Neural crest cell (in vitro differentiated cells): ENCODE results near the gene WDR59. TPM values are rescaled to one million over a fixed set of nuclear protein-coding genes. Genes with fewer than 3 reads are reported as not detected.

Experiments
- DNase-seq: peaks from one replicate; pipeline ENCODE4 v3.0.0; 2021; ENCODE audit warnings: low read depth, mixed read lengths, low spot score
- H3K27ac Mint-ChIP-seq: one replicate; pipeline ENCODE4 v1.8.0; 2021; ENCODE audit warnings: mild to moderate bottlenecking, mixed read lengths; ENCODE audit not compliant: unreplicated experiment
- H3K27me3 Mint-ChIP-seq: 2 replicates; pipeline ENCODE4 v1.8.0; 2021; ENCODE audit warnings: low read depth, mild to moderate bottlenecking, mixed read lengths
- H3K36me3 Mint-ChIP-seq: 2 replicates; pipeline ENCODE4 v1.8.0; 2021; ENCODE audit warnings: low read depth, mild to moderate bottlenecking, mixed read lengths
- H3K4me1 Mint-ChIP-seq: 2 replicates; pipeline ENCODE4 v1.8.0; 2021; ENCODE audit warnings: mixed read lengths
- H3K4me3 Mint-ChIP-seq: one replicate; pipeline ENCODE4 v1.8.0; 2021; ENCODE audit warnings: mild to moderate bottlenecking, mixed read lengths
- H3K9me3 Mint-ChIP-seq: 2 replicates; pipeline ENCODE4 v1.8.0; 2021; ENCODE audit warnings: mixed read lengths
- CTCF ChIP-seq: fragments of 200-600 bp; sonication (generic); conservative IDR thresholded peaks from 2 replicates; pipeline ENCODE4 v1.5.0; 2021; ENCODE audit warnings: antibody characterized with exemption, mild to moderate bottlenecking
- total RNA-seq: library from RNA; stranded (reverse); gene quantifications from 2 replicates; pipeline ENCODE4 v1.2.1, GENCODE V29; 2021

WDR59 gene
- total RNA-seq, 1 donor from 2014 or later: 85.3 TPM

DNA sequence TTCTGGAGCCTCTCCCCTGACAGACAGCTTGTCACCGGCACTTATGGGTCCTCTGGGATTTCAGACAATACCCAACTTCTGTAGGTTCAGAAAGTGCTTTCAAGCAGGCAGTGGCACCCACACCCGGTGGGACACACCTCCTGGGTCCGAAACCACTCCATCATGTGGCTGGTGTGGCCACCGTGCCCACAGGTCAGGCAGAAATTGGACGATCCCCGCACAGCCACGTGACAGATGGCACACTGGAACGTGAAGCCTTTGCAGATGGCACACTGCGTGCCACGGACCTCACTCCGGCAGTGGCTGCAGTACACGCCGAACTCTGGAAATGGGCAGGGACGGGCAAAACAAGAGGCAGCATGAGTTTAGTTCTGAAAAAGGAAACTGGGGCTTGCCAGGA, 110.8 kb downstream of the WDR59 start:
- no peaks in the 10 kb centered on the region for H3K27me3 Mint-ChIP-seq
- H3K36me3 Mint-ChIP-seq: peaks cover 2% of the 10 kb centered on the region
- H3K9me3 Mint-ChIP-seq: no peaks in the 10 kb centered on the region
- DNase-seq: no peak
- H3K4me1 Mint-ChIP-seq: peaks cover 5% of the 10 kb centered on the region
- no peak for TF ChIP-seq CTCF
- no peak overlapping the region for H3K4me3 Mint-ChIP-seq
- no peak overlapping the region for H3K27ac Mint-ChIP-seq

GRCh38 chr16:74872302-74872701, 112.6 kb downstream of the WDR59 start:
- Mint-ChIP-seq H3K9me3 (no peaks in the 10 kb centered on the region), H3K4me3 (no peak overlapping the region), H3K4me1 (peaks cover 21% of the 10 kb centered on the region), H3K36me3 (peaks cover 2% of the 10 kb centered on the region), H3K27ac (no peak overlapping the region), H3K27me3 (no peaks in the 10 kb centered on the region)
- no peak for DNase-seq
- no peak for TF ChIP-seq CTCF

- no peak for TF ChIP-seq CTCF
- H3K27me3 Mint-ChIP-seq: no peaks in the 10 kb centered on the region
- no peaks in the 10 kb centered on the region for H3K9me3 Mint-ChIP-seq
- H3K36me3 Mint-ChIP-seq: peaks cover 2% of the 10 kb centered on the region
- H3K4me1 Mint-ChIP-seq: peaks cover 22% of the 10 kb centered on the region
- H3K27ac Mint-ChIP-seq: peak overlapping the region; percentile 67
- H3K4me3 Mint-ChIP-seq: no peak overlapping the region
- DNase-seq: no peak
Measured at GRCh38 chr16:74871608-74872007, 113.3 kb downstream of the WDR59 start.

DNA sequence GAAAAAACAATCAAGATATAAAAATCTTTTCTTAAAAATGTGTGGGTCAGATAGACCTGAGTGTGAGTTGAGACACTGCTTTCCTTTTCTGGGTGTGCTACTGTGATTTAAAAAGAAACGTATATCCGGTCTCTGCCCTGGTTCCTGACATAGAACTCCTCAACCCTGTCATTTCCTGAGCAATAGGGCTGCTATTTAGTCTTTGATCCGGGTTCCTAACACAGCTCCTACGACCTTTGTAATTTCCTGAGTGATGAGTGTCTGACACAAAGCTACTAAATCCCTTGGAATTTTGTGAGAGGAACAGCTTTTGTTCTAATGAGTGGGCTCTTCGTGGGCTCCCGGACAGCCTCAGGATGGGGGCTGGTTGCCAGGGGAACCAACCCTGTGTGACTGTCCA, 116.4 kb downstream of the WDR59 start:
- no peak for TF ChIP-seq CTCF
- no peak overlapping the region for H3K27ac Mint-ChIP-seq
- DNase-seq: no peak
- no peaks in the 10 kb centered on the region for H3K9me3 Mint-ChIP-seq
- H3K4me3 Mint-ChIP-seq: no peak overlapping the region
- no peaks in the 10 kb centered on the region for H3K27me3 Mint-ChIP-seq
- peaks cover 30% of the 10 kb centered on the region for H3K4me1 Mint-ChIP-seq
- peaks cover 2% of the 10 kb centered on the region for H3K36me3 Mint-ChIP-seq

- peaks cover 2% of the 10 kb centered on the region for H3K36me3 Mint-ChIP-seq
- TF ChIP-seq CTCF: no peak
- H3K9me3 Mint-ChIP-seq: no peaks in the 10 kb centered on the region
- no peaks in the 10 kb centered on the region for H3K27me3 Mint-ChIP-seq
- no peak overlapping the region for H3K4me3 Mint-ChIP-seq
- DNase-seq: no peak
- H3K27ac Mint-ChIP-seq: no peak overlapping the region
- peaks cover 30% of the 10 kb centered on the region for H3K4me1 Mint-ChIP-seq
Measured at GRCh38 chr16:74868035-74868434, 116.9 kb downstream of the WDR59 start.

GRCh38 chr16:74867281-74867849, 117.6 kb downstream of the WDR59 start:
- DNase-seq: no peak
- Mint-ChIP-seq H3K4me3 (no peak overlapping the region), H3K27ac (no peak overlapping the region), H3K4me1 (peaks cover 35% of the 10 kb centered on the region), H3K36me3 (peaks cover 2% of the 10 kb centered on the region), H3K27me3 (no peaks in the 10 kb centered on the region), H3K9me3 (no peaks in the 10 kb centered on the region)
- no peak for TF ChIP-seq CTCF
